GM06990 (cell line): Measurements from ENCODE around the gene MFSD6L.

ENCODE experiments used
- DNase-seq: peaks from one replicate; pipeline ENCODE4 v3.0.0-alpha.2; 2011; ENCODE audit not compliant: insufficient read length; ENCODE audit errors: extremely low read depth
- H3K27me3 ChIP-seq: replicated peaks from 2 replicates; pipeline ENCODE4 v1.6.0; 2011; ENCODE audit warnings: low read length; ENCODE audit not compliant: control insufficient read depth, insufficient read depth
- H3K36me3 ChIP-seq: 2 replicates; pipeline ENCODE4 v1.5.1; 2011; ENCODE audit warnings: low read length; ENCODE audit not compliant: control insufficient read depth, insufficient read depth
- H3K4me3 ChIP-seq: replicated peaks from 2 replicates; pipeline ENCODE4 v1.5.1; 2011; ENCODE audit warnings: low read depth, mild to moderate bottlenecking, control low read depth, low read length
- CTCF ChIP-seq: IDR thresholded peaks from 2 replicates; pipeline ENCODE4 v1.5.1; 2011; ENCODE audit warnings: low read length, control low read depth, mild to moderate bottlenecking, inconsistent platforms; ENCODE audit not compliant: insufficient read depth, poor library complexity, severe bottlenecking

The MFSD6L gene

DNA sequence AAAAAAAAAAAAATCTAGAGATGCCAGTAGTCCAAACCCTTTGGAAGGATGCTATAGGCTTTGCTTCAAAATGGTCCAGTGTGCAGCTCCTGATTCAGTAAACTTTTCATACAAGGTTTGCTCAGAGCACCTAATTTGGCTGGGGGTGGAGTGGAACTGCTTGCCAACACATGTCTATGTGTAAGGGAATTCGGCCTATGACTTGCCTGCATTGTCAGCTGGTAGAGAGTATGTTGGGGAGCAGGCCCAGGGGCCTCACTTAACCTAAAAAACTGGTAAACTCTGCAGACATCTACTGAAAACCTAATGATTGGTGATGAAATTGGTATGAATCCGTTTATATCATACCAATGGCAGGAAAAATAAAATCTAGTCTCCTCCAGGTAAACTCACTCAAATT lies 1.5 kb upstream of the MFSD6L start:
- peaks cover 44% of the 10 kb centered on the region for H3K36me3 ChIP-seq
- H3K27me3 ChIP-seq = no peaks in the 10 kb centered on the region
- no peak for DNase-seq
- H3K4me3 ChIP-seq = no peak overlapping the region
- no peak for TF ChIP-seq CTCF

- TF ChIP-seq CTCF = no peak
- Histone ChIP-seq H3K27me3 (no peaks in the 10 kb centered on the region), H3K36me3 (peaks cover 41% of the 10 kb centered on the region), H3K4me3 (no peak overlapping the region)
- no peak for DNase-seq
Measured at GRCh38 chr17:8799570-8800212, 526 bp upstream of the MFSD6L start.

DNA sequence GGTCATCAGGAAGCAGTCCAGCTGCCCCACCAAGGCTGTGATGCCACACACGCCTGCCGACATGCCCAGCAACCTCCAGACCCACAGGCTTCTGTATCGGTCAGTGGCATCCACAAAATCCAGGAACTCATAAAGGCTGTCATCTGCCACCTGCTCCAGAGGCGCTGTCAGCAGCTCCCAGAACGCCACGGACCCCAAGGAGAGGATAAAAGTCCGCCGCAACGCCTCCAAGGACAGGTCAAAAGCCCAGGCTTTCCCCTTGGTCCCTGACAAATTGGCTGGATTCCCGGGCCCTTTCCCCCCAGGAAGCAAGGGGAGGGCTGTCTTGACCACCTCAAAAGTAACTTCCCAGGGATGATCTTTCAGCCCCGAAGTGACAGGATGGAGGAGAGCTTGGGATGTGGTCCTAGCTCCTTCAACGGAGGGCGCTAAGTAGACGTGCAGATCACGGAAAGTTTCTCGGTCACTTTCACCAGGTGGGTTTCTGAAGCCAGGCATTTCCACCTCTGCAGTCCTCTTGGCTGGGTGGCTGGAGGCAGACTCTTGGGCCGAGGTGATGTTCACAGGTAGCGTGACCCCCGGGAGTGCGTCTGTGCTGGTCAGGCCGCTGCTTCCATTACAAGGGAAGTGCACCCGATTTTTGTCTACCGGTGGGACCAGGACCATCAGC lies 854 bp downstream of the MFSD6L start:
- no peaks in the 10 kb centered on the region for H3K27me3 ChIP-seq
- H3K36me3 ChIP-seq = peaks cover 31% of the 10 kb centered on the region
- TF ChIP-seq CTCF = no peak
- no peak for DNase-seq
- no peak overlapping the region for H3K4me3 ChIP-seq

GRCh38 chr17:8797621-8798175 lies 1.5 kb downstream of the MFSD6L start:
- Histone ChIP-seq H3K27me3 (no peaks in the 10 kb centered on the region), H3K36me3 (peaks cover 24% of the 10 kb centered on the region), H3K4me3 (no peak overlapping the region)
- no peak for TF ChIP-seq CTCF
- DNase-seq = no peak

- H3K36me3 ChIP-seq = peaks cover 19% of the 10 kb centered on the region
- DNase-seq = no peak
- H3K4me3 ChIP-seq = no peak overlapping the region
- TF ChIP-seq CTCF = no peak
- no peaks in the 10 kb centered on the region for H3K27me3 ChIP-seq
Measured at GRCh38 chr17:8794636-8795035, 4.5 kb downstream of the MFSD6L start.
